Measurements from ENCODE around the gene OR2A5. TPM values are rescaled to one million over a fixed set of nuclear protein-coding genes. Genes with fewer than 3 reads are reported as not detected.

The OR2A5 gene
- total and polyA plus RNA-seq, 2 of the 4 experiments (the other 2 are of a cell fraction), result not detected

- BruUV-seq (replicated peaks), result no TSS peak
- TF ChIP-seq RAD21 (IDR thresholded peaks at IDR 0.05; ENCODE audit: low read length) (no peak), CHD1 (IDR thresholded peaks at IDR 0.05; ENCODE audit: low read depth, low read length) (no peak), SMC3 (IDR thresholded peaks at IDR 0.05; ENCODE audit: low read depth, low read length) (no peak), BHLHE40 (IDR thresholded peaks at IDR 0.05; ENCODE audit: low read depth, low read length) (no peak), MAZ (IDR thresholded peaks at IDR 0.05; ENCODE audit: borderline replicate concordance, low read depth, low read length) (no peak), RCOR1 (IDR thresholded peaks at IDR 0.05; ENCODE audit: insufficient replicate concordance, low read length) (no peak)
Observed at GRCh38 chr7:144090667-144091066, 41.9 kb downstream of the OR2A5 start.

More at GRCh38 chr7:144090667-144091066, 41.9 kb downstream of the OR2A5 start:
- Histone ChIP-seq H3K9me3 (ENCODE audit: control insufficient read depth, insufficient read depth, low read length) (no peaks in the 10 kb centered on the region), H3K56ac (ENCODE audit: extremely low read depth, insufficient read depth, low read length) (no peak overlapping the region), H2AK5ac (ENCODE audit: low read depth, low read length) (no peak overlapping the region), H4K91ac (ENCODE audit: insufficient read depth, low read depth, low read length) (no peak overlapping the region), H2BK5ac (ENCODE audit: low read depth, low read length, poor library complexity, severe bottlenecking) (no peak overlapping the region), H3K36me3 (ENCODE audit: control insufficient read depth, insufficient read depth, low read length) (no peaks in the 10 kb centered on the region), H2BK120ac (ENCODE audit: low read depth, low read length) (no peak overlapping the region), H2AFZ (replicated peaks; ENCODE audit: low read length, poor library complexity) (no peak overlapping the region), H3K9ac (ENCODE audit: low read depth, low read length) (no peak overlapping the region), H3K9me1 (ENCODE audit: insufficient read depth, low read length) (no peaks in the 10 kb centered on the region), H3K4me2 (ENCODE audit: low read depth, low read length) (no peak overlapping the region), H3K27ac (ENCODE audit: insufficient read depth, low read length) (no peak overlapping the region), H3K23ac (ENCODE audit: low read depth, low read length) (no peak overlapping the region), H4K8ac (ENCODE audit: low read depth in 2 of 2, low read length in 2 of 2) (no peak overlapping the region), H2BK20ac (ENCODE audit: low read depth, low read length) (no peak overlapping the region), H3K4me3 (ENCODE audit: insufficient read depth, low read depth, low read length) (no peak overlapping the region), H3K27me3 (ENCODE audit: control insufficient read depth, insufficient read depth, low read length) (no peaks in the 10 kb centered on the region), H3K4me1 (ENCODE audit: control insufficient read depth, insufficient read depth, low read length) (no peaks in the 10 kb centered on the region), H3K18ac (ENCODE audit: low read depth, low read length) (no peak overlapping the region), H3K4ac (ENCODE audit: low read depth, low read length) (no peak overlapping the region), H4K20me1 (ENCODE audit: insufficient read depth, low read length) (no peaks in the 10 kb centered on the region), H3K79me1 (ENCODE audit: low read depth in 1 of 2, low read length in 2 of 2) (no peaks in the 10 kb centered on the region), H4K5ac (ENCODE audit: low read depth, low read length) (no peak overlapping the region), H2AK9ac (replicated peaks; ENCODE audit: low read depth, low read length, poor library complexity) (no peak overlapping the region), H3K14ac (replicated peaks; ENCODE audit: low read depth, low read length) (no peak overlapping the region), H2BK15ac (ENCODE audit: low read depth, low read length) (no peak overlapping the region)
- ATAC-seq (ENCODE audit: low read depth) (no peak), DNase-seq (no peak)
- no CpG with 5 or more reads among the region's 3 CpGs for WGBS, 2 experiments (ENCODE audit: extremely low coverage in 2 of 2, insufficient read length in 1 of 2)
- intact Hi-C loops (cut with micrococcal nuclease), result loop anchor here (5.0 kb wide), 1 partner anchor 33 kb away; no protein-coding TSS in a partner anchor
- CTCF ChIA-PET, result no interaction called here
- in situ Hi-C loops (cut with MboI; ENCODE audit: low sequenced_read_pairs), result no loop called here
- POLR2A ChIA-PET (ENCODE audit: unreplicated experiment), result no interaction called here
- dilution Hi-C loops (cut with HindIII; ENCODE audit: low sequenced_read_pairs, unreplicated experiment), result no loop called here

Data from IMR-90 (cell line).